Endothelial cell of umbilical vein (primary cell): ENCODE data around the gene CDKN3.

Experiments
- CTCF ChIP-seq, 2 donors: IDR thresholded peaks; 1 replicate in 1 of 2; 2 replicates in 1 of 2; pipeline ENCODE4 v1.5.1; 2011; ENCODE audit warnings: low read length in 2 of 2, mild to moderate bottlenecking in 2 of 2, moderate library complexity in 2 of 2, control low read depth in 1 of 2, inconsistent platforms in 1 of 2, low read depth in 1 of 2; ENCODE audit not compliant: insufficient read depth in 1 of 2; ENCODE audit errors: extremely low read depth in 1 of 2
- EZH2 ChIP-seq: IDR thresholded peaks from 2 replicates; pipeline ENCODE4 v1.6.1; 2012; ENCODE audit warnings: borderline replicate concordance, low read depth, mild to moderate bottlenecking, moderate library complexity, low read length, inconsistent platforms; ENCODE audit not compliant: severe bottlenecking
- FOS ChIP-seq: IDR thresholded peaks from 2 replicates; pipeline ENCODE4 v1.6.1; 2011; ENCODE audit warnings: mild to moderate bottlenecking, low read length, moderate library complexity, borderline replicate concordance; ENCODE audit not compliant: insufficient read depth
- GATA2 ChIP-seq: IDR thresholded peaks from 2 replicates; pipeline ENCODE4 v1.7.0; 2011; ENCODE audit warnings: low read depth, mild to moderate bottlenecking, moderate library complexity, mixed read lengths, low read length; ENCODE audit not compliant: insufficient read length, insufficient read depth
- JUN ChIP-seq: IDR thresholded peaks from 2 replicates; pipeline ENCODE4 v1.6.1; 2011; ENCODE audit warnings: borderline replicate concordance, low read depth; ENCODE audit not compliant: insufficient read length, insufficient read depth
- MAX ChIP-seq: IDR thresholded peaks from 2 replicates; pipeline ENCODE4 v1.6.1; 2011; ENCODE audit not compliant: insufficient read depth, insufficient read length
- MYC ChIP-seq: IDR thresholded peaks from one replicate; pipeline ENCODE4 v1.6.1; 2011; ENCODE audit warnings: mild to moderate bottlenecking, low read depth, low read length
- POLR2A ChIP-seq: IDR thresholded peaks from 2 replicates; pipeline ENCODE4 v1.6.1; 2012; ENCODE audit warnings: low read depth, mild to moderate bottlenecking, control low read depth, low read length
- POLR2AphosphoS5 ChIP-seq: IDR thresholded peaks from 2 replicates; pipeline ENCODE4 v1.6.1; 2012; ENCODE audit warnings: low read depth, mild to moderate bottlenecking, control low read depth, low read length, moderate library complexity; ENCODE audit not compliant: insufficient read depth

- no peak for TF ChIP-seq CTCF (IDR thresholded peaks at IDR 0.05; ENCODE audit: extremely low read depth in 1 of 2, insufficient read depth in 1 of 2, low read depth in 1 of 2, low read length in 2 of 2)
- no peak for TF ChIP-seq POLR2A
- no peak for TF ChIP-seq EZH2
- TF ChIP-seq FOS, result no peak
- no peak for TF ChIP-seq MAX
- TF ChIP-seq POLR2AphosphoS5, result no peak
- no peak for TF ChIP-seq GATA2
- no peak for TF ChIP-seq MYC
- TF ChIP-seq JUN, result no peak
Observed at GRCh38 chr14:54459106-54459505, 62.3 kb downstream of the CDKN3 start.
